HUDEP-2 (cell line): ENCODE data around the gene ENTPD1.

Source experiments
- DNase-seq, 76 experiments: peaks; one replicate each; lab custom pipeline; 2025; ENCODE audit not compliant: unreplicated experiment in 76 of 76; lab: John Stamatoyannopoulos, UW

Gene ENTPD1

DNA sequence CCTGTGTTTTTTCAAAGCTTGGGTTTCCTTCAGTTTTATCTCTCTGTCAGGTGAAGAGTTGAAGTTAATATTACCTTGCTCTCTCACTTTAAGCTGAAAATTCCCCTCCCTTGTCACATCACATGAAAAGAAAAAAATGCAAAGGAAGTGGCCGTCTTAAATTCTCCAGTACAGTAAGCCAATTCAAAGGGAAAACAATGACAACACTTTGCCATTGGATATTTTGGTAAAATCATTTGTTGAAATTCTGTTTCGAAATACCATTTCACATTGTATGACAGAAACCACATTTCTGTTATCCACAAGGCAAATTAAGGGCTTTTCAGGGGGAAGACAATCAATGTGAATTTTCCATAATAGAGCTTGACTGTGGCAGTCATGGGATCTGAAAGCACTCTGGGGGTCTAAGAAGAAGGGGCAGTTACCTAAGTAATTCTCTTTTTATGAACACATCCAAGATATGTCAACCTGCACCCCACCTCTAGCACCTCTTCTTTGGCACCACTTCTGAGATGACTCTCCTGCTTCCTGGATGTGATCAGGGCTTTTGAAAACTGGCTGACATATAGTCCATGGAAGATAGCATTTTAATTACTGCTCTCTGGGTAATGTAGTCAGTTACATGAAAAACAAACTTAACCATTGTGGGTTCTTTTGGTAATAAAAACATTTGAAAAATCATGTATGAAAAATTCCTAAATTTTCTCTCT is 63.8 kb downstream of the ENTPD1 start:
- no peak for DNase-seq

DNA sequence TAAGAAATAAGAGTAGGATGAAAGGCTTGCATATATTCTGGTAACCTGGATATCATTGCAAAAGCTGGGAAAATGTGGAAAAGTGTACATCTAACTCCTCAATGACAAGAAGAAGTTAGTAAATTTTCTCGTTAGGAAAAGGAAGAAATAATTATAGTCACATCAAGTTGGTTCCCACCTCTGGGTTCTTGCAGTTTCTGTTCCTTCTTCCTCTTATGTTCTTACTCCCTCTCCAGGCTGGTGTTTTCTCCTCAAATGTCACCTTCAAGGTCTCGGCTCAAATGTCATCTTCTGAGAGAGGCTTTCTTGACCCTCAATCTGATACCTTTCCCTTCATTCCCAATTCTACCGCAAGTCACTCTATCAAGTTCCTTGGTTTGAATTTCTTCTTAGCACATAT is 64.4 kb downstream of the ENTPD1 start:
- no peak for DNase-seq

DNA sequence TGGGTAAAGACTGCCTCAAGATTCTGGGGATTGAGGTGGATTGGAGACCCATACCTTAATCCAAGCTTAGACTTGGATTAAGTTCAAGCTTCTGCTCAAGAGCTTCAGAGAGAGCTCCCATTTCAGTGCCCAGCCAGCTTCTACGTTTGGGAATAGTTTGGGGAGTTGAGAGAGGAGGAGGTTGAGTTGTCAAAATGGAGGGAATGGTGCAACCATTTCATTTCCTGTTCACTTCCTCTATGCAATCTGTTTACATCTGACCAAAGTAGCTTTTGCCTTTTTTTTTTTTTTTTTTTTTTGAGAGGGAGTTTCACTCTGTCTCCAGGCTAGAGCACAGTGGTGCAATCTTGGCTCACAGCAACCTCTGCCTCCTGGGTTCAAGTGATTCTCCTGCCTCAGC is 65.8 kb downstream of the ENTPD1 start:
- no peak for DNase-seq

DNA sequence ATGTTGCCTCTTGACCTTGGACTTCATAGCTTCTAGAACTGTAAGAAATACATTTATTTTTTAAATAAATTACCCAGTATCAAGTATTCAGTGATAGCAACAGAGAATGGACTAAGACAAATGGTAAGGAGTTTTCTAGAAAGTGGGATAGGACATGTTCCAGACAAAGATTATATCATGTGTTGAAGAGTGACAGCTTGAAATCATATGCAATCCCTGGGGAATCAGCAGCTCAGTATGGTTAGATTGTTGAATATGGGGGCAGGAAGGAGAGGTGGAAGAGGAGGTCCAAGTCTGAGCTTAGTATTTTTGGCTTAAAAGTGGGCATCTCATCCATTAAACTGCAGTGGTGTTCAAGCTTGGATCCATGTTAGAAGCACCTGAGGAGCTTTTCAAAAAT is 74.1 kb downstream of the ENTPD1 start:
- no peak for DNase-seq

DNA sequence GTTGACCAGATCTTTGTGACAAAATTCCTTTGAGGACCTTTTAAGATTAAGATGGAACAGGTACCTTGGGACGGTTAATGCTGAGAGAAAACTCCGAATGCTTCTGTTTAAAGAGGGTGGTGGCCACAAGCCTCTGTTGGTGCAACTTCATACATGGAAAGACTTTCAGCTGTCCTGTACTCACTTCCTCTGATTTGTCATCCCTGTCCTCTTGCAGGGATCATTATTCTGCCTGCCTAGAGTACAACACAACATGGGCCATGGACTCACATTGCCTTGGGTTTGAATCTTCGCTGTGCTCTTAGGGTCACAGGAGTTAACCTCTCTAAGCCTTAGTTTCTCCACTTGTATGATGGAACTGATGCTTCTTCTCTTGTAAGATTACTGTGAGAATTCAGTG is 75.1 kb downstream of the ENTPD1 start:
- DNase-seq: no peak

DNA sequence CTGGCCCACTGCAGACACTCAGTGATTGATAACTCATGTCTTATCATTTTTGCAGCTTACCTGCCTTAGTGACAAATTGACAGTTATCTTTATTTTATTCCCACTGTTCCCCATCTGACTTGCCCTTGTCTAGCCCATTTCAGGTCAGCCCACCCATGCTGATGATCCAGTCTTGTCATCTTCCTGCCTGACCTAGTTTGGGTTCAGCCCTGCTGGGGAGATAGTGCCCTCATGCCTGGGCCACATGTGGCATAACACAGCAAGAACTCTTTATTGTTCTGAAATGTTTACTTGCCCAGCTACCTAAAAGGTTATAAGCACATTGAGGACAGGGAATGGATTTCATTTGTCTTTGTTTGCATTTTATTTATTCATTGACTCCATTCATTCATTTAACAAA is 75.6 kb downstream of the ENTPD1 start:
- DNase-seq: no peak

DNA sequence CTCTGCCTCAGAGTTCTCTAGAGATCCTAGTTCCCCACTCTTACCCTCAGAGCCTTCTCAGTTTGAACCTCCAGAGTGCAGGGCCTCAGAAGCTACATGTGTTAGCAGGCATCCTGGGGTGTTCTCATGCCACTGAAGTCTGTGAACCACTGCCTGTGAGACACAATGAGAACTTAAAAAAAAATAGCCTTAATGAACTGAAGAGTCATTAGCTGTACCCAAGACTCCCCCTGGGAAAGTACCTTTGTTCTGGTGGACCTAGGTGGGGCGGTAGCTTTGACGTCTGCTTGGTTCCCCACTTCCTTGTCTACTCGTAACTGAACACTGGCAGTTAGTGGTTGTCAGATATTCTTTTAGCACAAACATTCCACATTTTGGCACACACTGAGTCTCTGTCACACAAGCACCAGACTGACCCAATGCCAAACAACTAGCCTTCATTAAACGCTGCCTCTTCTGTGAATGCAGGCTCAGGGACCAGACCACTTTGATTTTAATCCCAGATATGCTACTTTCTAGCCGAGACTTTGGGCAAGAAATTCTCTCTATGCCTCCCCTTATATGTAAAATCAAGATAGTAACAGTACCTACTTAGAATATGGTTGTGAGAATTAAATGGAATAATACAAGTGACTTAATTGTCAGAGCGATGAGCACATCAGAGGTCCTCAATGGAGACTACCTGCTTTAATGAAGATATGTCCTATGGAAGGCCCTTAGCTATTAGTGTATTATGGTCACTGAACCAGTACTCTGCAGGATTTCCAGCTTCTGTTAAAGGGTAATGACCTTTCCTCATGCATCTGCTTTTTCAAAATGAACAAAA is 76.5 kb downstream of the ENTPD1 start:
- no peak for DNase-seq

DNA sequence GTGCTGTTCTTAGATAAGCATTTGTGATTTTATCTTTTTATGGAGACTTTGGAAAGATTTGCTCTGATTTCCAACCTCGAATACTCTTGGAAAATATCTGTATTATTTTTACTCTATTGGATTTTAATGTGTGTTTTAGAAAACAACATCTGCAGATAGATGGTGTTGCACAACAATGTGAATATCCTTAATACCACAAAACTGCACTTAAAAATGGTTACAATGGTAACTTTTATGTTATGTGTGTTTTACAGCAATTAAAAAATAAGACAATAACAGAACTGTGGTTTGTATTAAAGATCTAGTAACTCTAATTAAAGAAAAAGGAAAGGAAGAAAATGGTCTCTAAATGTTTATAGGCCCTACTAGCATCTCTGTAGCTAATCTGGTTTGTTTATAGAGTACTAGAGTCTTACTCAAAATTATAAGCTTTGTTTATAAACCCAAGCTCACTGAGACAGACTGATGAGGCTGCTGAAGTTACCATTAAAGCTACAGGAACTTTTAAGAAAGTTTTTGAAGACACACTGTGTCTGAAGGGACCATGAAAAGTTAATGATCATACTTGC is 77.2 kb downstream of the ENTPD1 start:
- no peak for DNase-seq

DNA sequence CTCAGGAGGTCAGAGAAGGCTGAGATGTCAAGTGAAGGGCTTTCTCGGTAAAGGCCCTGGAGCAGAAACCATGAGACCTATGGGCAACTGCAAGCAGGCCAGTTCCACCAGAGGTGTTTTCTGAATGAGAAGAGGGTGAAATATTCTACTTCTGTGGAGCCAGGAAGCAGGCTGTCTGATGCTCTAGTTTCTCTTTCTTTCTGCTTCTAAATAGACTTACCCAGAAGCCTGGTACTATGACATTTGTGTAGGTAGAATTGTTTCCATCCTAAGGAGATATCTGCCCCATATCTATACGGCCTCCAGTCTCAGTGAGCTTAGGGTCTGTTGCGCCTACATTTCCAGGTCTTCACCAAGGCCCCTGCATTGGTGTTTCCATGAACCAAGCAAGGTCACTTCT is 78.4 kb downstream of the ENTPD1 start:
- no peak for DNase-seq

DNA sequence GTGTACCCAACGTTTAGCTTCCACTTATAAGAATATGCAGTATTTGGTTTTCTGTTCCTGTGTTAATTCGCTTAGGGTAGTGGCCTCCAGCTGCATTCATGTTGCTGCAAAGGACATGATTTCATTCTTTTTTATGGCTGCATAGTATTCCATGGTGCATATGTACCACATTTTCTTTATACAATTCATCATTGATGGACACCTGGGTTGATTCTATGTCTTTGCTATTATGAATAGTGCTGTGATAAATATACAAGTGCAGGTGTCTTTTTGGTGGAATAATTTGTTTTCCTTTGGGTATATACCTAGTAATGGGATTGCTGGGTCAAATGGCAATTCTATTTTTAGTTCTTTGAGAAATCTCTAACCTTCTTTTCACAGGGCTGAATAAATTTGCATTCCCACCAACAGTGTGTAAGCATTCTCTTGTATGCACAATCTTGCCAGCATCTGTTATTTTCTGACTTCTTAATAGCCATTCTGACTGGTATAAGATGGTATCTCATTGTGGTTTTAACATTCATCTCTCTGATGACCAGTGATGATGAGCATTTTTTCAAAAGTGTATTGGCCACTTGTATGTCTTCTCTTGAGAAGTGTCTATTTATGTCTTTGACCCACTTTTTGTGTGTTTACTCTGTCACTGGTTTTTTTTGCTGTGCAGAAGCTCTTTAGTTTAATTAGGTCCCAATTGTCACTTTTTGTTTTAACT is 79.3 kb downstream of the ENTPD1 start:
- DNase-seq: no peak

DNA sequence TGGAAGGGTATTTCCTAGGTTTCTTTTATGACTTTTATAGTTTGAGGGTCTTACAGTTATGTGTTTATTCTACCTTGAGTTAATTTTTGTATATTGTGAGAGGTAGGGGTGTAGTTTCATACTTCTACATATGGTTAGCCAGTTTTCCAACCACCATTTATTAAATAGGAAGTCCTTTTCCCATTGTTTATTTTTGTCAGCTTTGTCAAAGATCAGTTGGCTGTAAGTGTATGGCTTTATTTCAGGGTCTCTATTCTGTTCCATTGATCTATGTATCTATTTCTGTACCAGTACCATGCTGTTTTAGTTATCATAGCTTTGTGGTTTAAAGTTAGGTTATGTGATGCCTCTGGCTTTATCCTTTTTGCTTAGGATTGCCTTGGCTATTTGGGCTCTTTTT is 79.9 kb downstream of the ENTPD1 start:
- no peak for DNase-seq

DNA sequence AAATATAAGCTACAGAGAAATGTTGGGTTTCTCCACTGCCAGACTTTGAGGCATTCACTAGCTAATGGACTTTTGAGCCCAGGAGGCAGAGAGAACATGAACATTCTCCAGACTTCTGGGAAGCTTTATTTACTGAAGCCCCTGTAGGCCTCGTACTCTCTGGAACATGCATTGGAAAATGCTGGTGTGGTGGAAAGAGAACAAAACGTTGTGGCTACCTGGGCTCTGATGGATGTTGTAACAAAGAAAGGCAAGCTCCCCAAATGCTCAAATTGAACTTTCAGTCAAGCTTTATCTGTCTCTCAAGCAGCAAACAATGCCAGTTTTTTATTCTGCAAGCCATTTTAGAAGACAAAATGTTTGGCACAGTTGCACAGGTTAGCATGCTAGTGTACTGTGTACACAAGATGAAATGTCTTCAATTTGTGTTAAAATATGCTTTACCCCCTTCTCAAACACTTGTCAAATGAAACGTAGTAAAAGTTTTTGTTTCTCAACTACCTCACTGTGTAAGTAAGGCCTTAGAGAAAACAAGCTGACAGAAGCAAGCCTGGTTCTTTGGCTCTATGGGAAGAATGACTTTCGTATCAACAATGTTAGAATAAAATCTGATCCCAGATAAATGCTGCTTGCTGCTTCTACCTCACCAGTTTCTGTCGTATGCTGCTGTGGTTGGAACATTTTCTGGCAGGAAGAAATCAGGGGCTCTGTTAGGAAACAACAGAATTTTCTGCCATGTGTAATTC is 80.8 kb downstream of the ENTPD1 start:
- DNase-seq: no peak

DNA sequence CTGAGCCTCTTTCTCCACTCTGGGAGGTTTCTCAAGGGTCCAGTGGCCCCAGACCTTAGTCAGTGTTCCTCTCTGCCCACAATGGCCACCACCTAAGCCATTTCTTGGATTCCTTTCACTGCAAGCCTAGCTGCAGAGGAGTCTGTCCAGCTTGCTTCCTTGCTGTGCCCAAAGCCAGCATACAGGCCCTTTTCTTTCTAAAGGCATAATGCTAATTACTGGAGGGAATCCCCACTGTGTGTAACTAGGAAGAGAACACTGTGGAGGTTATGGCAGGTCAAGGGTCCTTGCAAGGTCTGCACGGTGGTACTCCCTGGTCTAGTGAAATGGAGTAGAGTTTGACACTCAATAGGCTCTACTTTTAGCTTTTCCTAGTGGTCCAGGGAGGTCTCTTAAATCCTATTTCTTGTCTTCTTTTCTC is 81.4 kb downstream of the ENTPD1 start:
- no peak for DNase-seq

DNA sequence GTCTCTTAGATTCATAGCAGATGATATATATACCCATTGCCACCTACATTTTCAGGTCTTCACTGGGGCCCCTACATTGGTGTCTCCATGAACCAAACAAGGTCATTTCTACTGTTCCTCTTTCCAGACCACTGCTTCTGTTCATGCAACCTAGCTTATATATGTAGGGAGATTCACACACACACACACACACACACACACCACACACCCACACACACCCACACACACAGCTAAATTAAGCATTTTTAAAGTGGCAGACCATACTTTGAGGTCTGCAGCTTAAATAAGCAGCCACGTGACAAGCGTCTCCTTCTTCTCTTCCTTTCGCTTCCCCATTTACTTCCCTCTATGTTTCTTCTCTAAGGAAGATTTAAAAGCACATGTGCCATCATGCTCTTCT is 81.8 kb downstream of the ENTPD1 start:
- no peak for DNase-seq

DNA sequence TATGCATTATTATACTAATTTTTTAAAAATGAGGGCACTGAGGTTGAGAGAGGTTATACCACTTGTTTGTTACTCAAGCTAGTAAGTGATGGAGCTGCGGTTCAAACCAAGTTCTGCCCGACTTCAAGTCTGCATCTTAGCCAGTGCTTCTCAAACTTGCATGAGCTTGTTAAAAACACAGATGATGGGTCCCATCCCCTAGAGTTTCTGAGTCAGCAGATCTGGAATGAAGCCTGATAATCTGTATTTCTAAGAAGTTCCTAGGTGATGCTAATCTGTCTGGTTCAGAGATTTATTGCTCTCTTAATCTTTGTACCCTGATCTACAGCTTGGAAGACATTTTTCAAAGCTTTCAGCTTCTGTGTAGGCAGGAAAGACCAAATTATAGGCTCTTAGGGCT is 84.2 kb downstream of the ENTPD1 start:
- no peak for DNase-seq

DNA sequence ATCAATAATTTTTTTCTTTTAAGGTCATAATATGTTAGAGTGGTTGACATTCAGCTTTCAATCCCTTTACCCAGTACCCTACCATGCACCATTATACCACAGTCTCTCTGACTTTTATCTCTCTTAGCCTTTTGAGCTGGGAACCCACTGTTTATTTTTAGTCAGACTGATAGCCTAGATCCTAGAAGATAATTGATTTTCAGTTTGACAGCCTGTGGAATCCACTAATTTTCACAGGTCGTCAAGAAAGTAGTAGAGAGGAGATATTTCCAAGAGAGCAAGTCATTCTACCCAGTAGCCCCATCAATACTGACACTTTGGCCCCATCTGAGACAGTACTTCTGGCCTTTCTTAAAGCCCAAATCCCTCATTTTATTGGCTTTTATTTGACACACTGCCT is 84.7 kb downstream of the ENTPD1 start:
- no peak for DNase-seq

DNA sequence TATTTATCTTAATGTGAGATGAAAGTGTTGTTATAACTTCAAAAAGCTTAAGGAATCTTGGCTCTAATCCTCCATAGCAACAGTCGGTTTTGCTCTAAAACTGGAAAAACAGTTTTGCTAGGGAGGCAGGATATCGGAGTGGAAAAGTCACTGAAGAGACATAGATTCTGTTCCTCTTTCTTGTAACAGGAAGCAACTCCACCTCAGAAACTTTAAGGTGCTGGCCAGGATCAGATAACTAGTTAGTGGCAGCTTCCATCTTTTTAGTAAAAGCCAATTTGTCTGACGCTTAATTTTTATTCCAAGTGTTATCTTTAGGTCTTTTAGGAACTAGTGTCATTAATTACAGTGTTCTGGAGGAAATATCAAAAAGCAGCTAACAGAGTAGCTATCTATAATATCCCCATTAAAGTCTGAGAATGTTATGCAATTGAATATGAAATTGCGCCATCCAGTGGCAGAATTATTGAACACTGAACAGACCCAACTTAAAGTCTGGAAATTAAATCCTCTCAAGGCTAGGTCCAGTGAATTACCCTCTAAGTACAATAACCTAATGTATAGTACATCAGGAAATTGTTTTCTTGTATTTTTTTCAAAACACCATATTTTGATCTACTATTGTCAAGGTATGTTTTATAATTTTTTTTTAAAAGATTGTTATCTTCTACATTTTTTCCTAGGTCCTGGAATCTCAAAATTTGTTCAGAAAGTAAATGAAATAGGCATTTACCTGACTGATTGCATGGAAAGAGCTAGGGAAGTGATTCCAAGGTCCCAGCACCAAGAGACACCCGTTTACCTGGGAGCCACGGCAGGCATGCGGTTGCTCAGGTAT is 85.9 kb downstream of the ENTPD1 start:
- peak in 38 of 76 experiments; percentile 1 to 57 (median 37) for DNase-seq

DNA sequence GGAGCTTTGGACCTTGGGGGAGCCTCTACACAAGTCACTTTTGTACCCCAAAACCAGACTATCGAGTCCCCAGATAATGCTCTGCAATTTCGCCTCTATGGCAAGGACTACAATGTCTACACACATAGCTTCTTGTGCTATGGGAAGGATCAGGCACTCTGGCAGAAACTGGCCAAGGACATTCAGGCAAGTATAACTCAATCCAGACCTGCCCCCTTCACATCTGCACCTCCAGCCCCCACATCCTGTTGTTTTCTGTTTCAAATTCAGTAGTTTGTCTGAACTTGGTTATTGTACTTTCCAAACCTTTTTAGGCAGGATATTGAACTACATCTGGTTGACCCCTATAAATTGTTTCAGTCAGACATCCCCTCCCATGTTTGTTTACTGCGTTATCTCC is 89.4 kb downstream of the ENTPD1 start:
- no peak for DNase-seq

DNA sequence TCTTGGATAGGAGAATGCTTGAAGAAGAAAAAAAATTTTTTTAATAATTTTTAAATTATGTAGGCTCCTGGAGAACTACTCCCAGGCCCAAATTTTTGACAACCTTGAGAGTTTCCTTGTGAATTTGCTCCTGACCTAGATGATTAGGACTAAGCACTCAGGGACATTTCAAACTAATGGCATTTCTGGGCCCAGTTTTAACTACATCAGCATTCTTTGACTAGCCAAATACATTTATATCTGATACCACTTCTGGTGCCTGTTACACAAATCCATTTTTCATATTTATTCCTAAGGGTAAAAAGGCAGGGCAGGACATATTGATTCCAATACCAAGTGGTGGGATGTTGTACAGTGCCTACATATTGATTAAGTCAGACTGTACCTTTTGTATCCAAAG is 91.0 kb downstream of the ENTPD1 start:
- DNase-seq: no peak

DNA sequence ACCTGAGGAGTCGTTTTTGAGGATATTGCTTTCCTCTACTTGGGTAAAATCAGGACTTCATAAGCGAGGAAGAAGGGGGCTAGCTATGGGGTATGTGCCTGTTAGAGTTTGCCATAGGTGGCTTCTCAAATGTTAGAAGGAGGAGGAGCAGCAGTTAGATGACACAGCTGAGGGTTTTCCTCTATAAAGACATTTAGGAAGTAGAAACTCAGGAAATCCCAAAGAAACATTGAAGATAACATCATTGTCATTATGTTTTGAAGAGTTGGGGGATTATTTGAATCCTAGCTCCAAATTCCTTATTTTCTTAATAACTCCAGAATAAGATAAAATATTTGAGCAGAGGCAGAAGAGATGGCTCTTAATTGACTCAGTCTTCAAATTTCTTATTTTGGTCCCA is 92.9 kb downstream of the ENTPD1 start:
- no peak for DNase-seq
